GM20431 (cell line): ENCODE data around the gene AP1M1.
"Not testable (repeated sequence)": the region's sequence is repeated elsewhere in the genome, so short reads cannot be mapped to it uniquely, and the experiment has no call there.

Experiments used
- in situ Hi-C: fragments of 300-500 bp; cut with MseI, MboI; formaldehyde crosslinking; loops from one replicate; pipeline ENCODE4 v1.15.0; 2020; ENCODE audit warnings: low sequenced_read_pairs; ENCODE audit not compliant: unreplicated experiment

The AP1M1 gene

GRCh38 chr19:16284505-16284904, 86.8 kb downstream of the AP1M1 start:
- in situ Hi-C loops = no loop called here

- in situ Hi-C loops = not testable (repeated sequence)
Observed at GRCh38 chr19:16285079-16285478, 87.4 kb downstream of the AP1M1 start.

- in situ Hi-C loops = no loop called here
Observed at GRCh38 chr19:16285769-16286498, 88.2 kb downstream of the AP1M1 start.

- in situ Hi-C loops = no loop called here
Observed at GRCh38 chr19:16288544-16288943, 90.8 kb downstream of the AP1M1 start.

- in situ Hi-C loops = no loop called here
Observed at GRCh38 chr19:16289594-16289993, 91.9 kb downstream of the AP1M1 start.

GRCh38 chr19:16290692-16291091, 93.0 kb downstream of the AP1M1 start:
- in situ Hi-C loops = no loop called here

- in situ Hi-C loops = no loop called here
Observed at GRCh38 chr19:16293118-16294091, 95.7 kb downstream of the AP1M1 start.

GRCh38 chr19:16295057-16295456, 97.3 kb downstream of the AP1M1 start:
- in situ Hi-C loops = no loop called here
